Neural progenitor cell (in vitro differentiated cells): ENCODE measurements around the gene SLC6A13. TPM values are rescaled to one million over a fixed set of nuclear protein-coding genes. Genes with fewer than 3 reads are reported as not detected.

Experiments
- DNase-seq: peaks from one replicate; pipeline ENCODE4 v3.0.0-alpha.2; 2016; ENCODE audit warnings: low spot score
- H2AFZ ChIP-seq: fragments of 200-600 bp; sonication (generic); replicated peaks from 2 replicates; pipeline ENCODE4 v1.6.1; 2016; ENCODE audit warnings: antibody characterized with exemption
- H3F3A ChIP-seq: fragments of 200-600 bp; sonication (generic); 2 replicates; pipeline ENCODE4 v1.6.1; 2016; ENCODE audit warnings: antibody characterized with exemption, low read depth
- H3K27ac ChIP-seq: fragments of 200-600 bp; sonication (generic); 2 replicates; pipeline ENCODE4 v1.5.1; 2016; ENCODE audit warnings: mild to moderate bottlenecking
- H3K27me3 ChIP-seq: fragments of 200-600 bp; sonication (generic); 2 replicates; pipeline ENCODE4 v1.6.1; 2016; ENCODE audit warnings: mild to moderate bottlenecking, moderate library complexity
- H3K36me3 ChIP-seq: fragments of 200-600 bp; sonication (generic); 2 replicates; pipeline ENCODE4 v1.5.1; 2016
- H3K4me1 ChIP-seq: fragments of 200-600 bp; sonication (generic); 2 replicates; pipeline ENCODE4 v1.6.1; 2016; ENCODE audit warnings: mixed run types
- H3K4me2 ChIP-seq: fragments of 200-600 bp; sonication (generic); 2 replicates; pipeline ENCODE4 v1.6.1; 2016
- H3K4me3 ChIP-seq: fragments of 200-600 bp; sonication (generic); 2 replicates; pipeline ENCODE4 v1.5.1; 2016
- H3K79me2 ChIP-seq: fragments of 200-600 bp; sonication (generic); 2 replicates; pipeline ENCODE4 v1.6.1; 2016; ENCODE audit warnings: low read depth
- H3K9ac ChIP-seq: fragments of 200-600 bp; sonication (generic); 2 replicates; pipeline ENCODE4 v1.6.1; 2016
- H3K9me3 ChIP-seq: fragments of 200-600 bp; sonication (generic); 2 replicates; pipeline ENCODE4 v1.5.1; 2016; ENCODE audit warnings: low read depth
- H4K20me1 ChIP-seq: fragments of 200-600 bp; sonication (generic); 2 replicates; pipeline ENCODE4 v1.6.1; 2016; ENCODE audit warnings: low read depth
- H3K27ac Mint-ChIP-seq: 3 replicates; pipeline ENCODE4 v1.8.0; 2021; ENCODE audit warnings: mixed read lengths
- H3K27me3 Mint-ChIP-seq: 2 replicates; pipeline ENCODE4 v1.8.0; 2022; ENCODE audit warnings: low read depth, mild to moderate bottlenecking, inconsistent platforms, moderate library complexity, mixed read lengths; ENCODE audit not compliant: insufficient read depth
- H3K36me3 Mint-ChIP-seq: 3 replicates; pipeline ENCODE4 v1.8.0; 2021; ENCODE audit warnings: mixed read lengths
- H3K4me1 Mint-ChIP-seq: 3 replicates; pipeline ENCODE4 v1.8.0; 2021; ENCODE audit warnings: mixed read lengths
- H3K4me3 Mint-ChIP-seq: 3 replicates; pipeline ENCODE4 v1.8.0; 2021; ENCODE audit warnings: mild to moderate bottlenecking, moderate library complexity, mixed read lengths
- H3K9me3 Mint-ChIP-seq: 3 replicates; pipeline ENCODE4 v1.8.0; 2020; ENCODE audit warnings: mixed read lengths
- CTCF ChIP-seq: fragments of 200-600 bp; sonication (generic); IDR thresholded peaks from 2 replicates; pipeline ENCODE4 v1.5.1; 2017; ENCODE audit warnings: antibody characterized with exemption, mild to moderate bottlenecking
- EZH2 ChIP-seq: fragments of 200-600 bp; sonication (generic); IDR thresholded peaks from 2 replicates; pipeline ENCODE4 v1.6.1; 2017; ENCODE audit warnings: antibody characterized with exemption, mild to moderate bottlenecking, moderate library complexity
- EZH2phosphoT487 ChIP-seq: fragments of 200-600 bp; sonication (generic); IDR thresholded peaks from 2 replicates; pipeline ENCODE4 v1.6.1; 2017; ENCODE audit warnings: antibody characterized with exemption
- total RNA-seq: library from RNA; depleted of rRNA; stranded (reverse); fragments of >200 nt; gene quantifications from 2 replicates; pipeline ENCODE4 v1.2.3, GENCODE V29; 2015; ENCODE audit warnings: low replicate concordance

Gene SLC6A13
- total RNA-seq, 1 donor from 2014 or later: not detected

- Mint-ChIP-seq H3K4me3 (peak overlapping the region; percentile 4), H3K9me3 (no peaks in the 10 kb centered on the region), H3K27me3 (peaks cover 24% of the 10 kb centered on the region), H3K4me1 (peaks cover 35% of the 10 kb centered on the region), H3K36me3 (no peaks in the 10 kb centered on the region), H3K27ac (no peak overlapping the region)
- H3K36me3 ChIP-seq: no peaks in the 10 kb centered on the region
- H4K20me1 ChIP-seq: no peaks in the 10 kb centered on the region
- no peak overlapping the region for H2AFZ ChIP-seq
- H3K9ac ChIP-seq: no peak overlapping the region
- no peak for TF ChIP-seq CTCF
- TF ChIP-seq EZH2: no peak
- TF ChIP-seq EZH2phosphoT487: no peak
- H3F3A ChIP-seq: no peaks in the 10 kb centered on the region
- peaks cover 86% of the 10 kb centered on the region for H3K27me3 ChIP-seq
- H3K4me2 ChIP-seq: no peak overlapping the region
- peaks cover 21% of the 10 kb centered on the region for H3K4me1 ChIP-seq
- no peaks in the 10 kb centered on the region for H3K9me3 ChIP-seq
- H3K4me3 ChIP-seq: no peak overlapping the region
- DNase-seq: no peak
- no peak overlapping the region for H3K27ac ChIP-seq
- H3K79me2 ChIP-seq: no peaks in the 10 kb centered on the region
Measured at GRCh38 chr12:211142-211465, 51.5 kb downstream of the SLC6A13 start.

- Histone ChIP-seq H3K4me2 (no peak overlapping the region), H3F3A (no peaks in the 10 kb centered on the region), H3K36me3 (no peaks in the 10 kb centered on the region), H4K20me1 (no peaks in the 10 kb centered on the region), H3K27ac (no peak overlapping the region), H2AFZ (no peak overlapping the region), H3K9ac (no peak overlapping the region), H3K4me3 (no peak overlapping the region), H3K79me2 (no peaks in the 10 kb centered on the region), H3K9me3 (no peaks in the 10 kb centered on the region), H3K27me3 (peaks cover 92% of the 10 kb centered on the region), H3K4me1 (peaks cover 21% of the 10 kb centered on the region)
- Mint-ChIP-seq H3K9me3 (no peaks in the 10 kb centered on the region), H3K36me3 (no peaks in the 10 kb centered on the region), H3K27ac (no peak overlapping the region), H3K4me3 (no peak overlapping the region), H3K27me3 (peaks cover 26% of the 10 kb centered on the region), H3K4me1 (peaks cover 35% of the 10 kb centered on the region)
- TF ChIP-seq EZH2phosphoT487: no peak
- DNase-seq: no peak
Measured at GRCh38 chr12:210277-211141, 52.1 kb downstream of the SLC6A13 start.

- TF ChIP-seq EZH2 (no peak), CTCF (no peak), EZH2phosphoT487 (no peak)
- Histone ChIP-seq H4K20me1 (no peaks in the 10 kb centered on the region), H3K79me2 (no peaks in the 10 kb centered on the region), H3K4me1 (peaks cover 21% of the 10 kb centered on the region), H3K36me3 (no peaks in the 10 kb centered on the region), H3K27ac (no peak overlapping the region), H3K27me3 (peaks cover 98% of the 10 kb centered on the region), H3K9me3 (no peaks in the 10 kb centered on the region), H3K4me2 (no peak overlapping the region), H2AFZ (no peak overlapping the region), H3K4me3 (no peak overlapping the region), H3F3A (no peaks in the 10 kb centered on the region), H3K9ac (no peak overlapping the region)
- H3K27ac Mint-ChIP-seq: no peak overlapping the region
- no peaks in the 10 kb centered on the region for H3K9me3 Mint-ChIP-seq
- peaks cover 35% of the 10 kb centered on the region for H3K4me1 Mint-ChIP-seq
- no peak overlapping the region for H3K4me3 Mint-ChIP-seq
- no peak for DNase-seq
- peaks cover 29% of the 10 kb centered on the region for H3K27me3 Mint-ChIP-seq
- H3K36me3 Mint-ChIP-seq: no peaks in the 10 kb centered on the region
Measured at GRCh38 chr12:209851-210250, 52.8 kb downstream of the SLC6A13 start.

GRCh38 chr12:209246-209645, 53.4 kb downstream of the SLC6A13 start:
- no peak overlapping the region for H3K4me2 ChIP-seq
- Mint-ChIP-seq H3K9me3 (no peaks in the 10 kb centered on the region), H3K27ac (no peak overlapping the region), H3K4me3 (no peak overlapping the region), H3K36me3 (no peaks in the 10 kb centered on the region), H3K27me3 (peaks cover 34% of the 10 kb centered on the region), H3K4me1 (peaks cover 36% of the 10 kb centered on the region)
- no peaks in the 10 kb centered on the region for H3F3A ChIP-seq
- no peak for TF ChIP-seq EZH2
- TF ChIP-seq CTCF: no peak
- no peak for TF ChIP-seq EZH2phosphoT487
- H3K9ac ChIP-seq: no peak overlapping the region
- H3K27ac ChIP-seq: no peak overlapping the region
- no peaks in the 10 kb centered on the region for H3K9me3 ChIP-seq
- no peaks in the 10 kb centered on the region for H3K79me2 ChIP-seq
- H3K4me3 ChIP-seq: no peak overlapping the region
- H3K4me1 ChIP-seq: peaks cover 19% of the 10 kb centered on the region
- H3K36me3 ChIP-seq: no peaks in the 10 kb centered on the region
- H4K20me1 ChIP-seq: no peaks in the 10 kb centered on the region
- no peak overlapping the region for H2AFZ ChIP-seq
- H3K27me3 ChIP-seq: peaks cover 100% of the 10 kb centered on the region
- no peak for DNase-seq
